ENCODE results near the gene CHKA. TPM values are rescaled to one million over a fixed set of nuclear protein-coding genes. Genes with fewer than 3 reads are reported as not detected.
"Not testable (repeated sequence)": the region's sequence is repeated elsewhere in the genome, so short reads cannot be mapped to it uniquely, and the experiment has no call there.

The CHKA gene
- total RNA-seq, 1 donor from 2014 or later = 173 TPM

DNA sequence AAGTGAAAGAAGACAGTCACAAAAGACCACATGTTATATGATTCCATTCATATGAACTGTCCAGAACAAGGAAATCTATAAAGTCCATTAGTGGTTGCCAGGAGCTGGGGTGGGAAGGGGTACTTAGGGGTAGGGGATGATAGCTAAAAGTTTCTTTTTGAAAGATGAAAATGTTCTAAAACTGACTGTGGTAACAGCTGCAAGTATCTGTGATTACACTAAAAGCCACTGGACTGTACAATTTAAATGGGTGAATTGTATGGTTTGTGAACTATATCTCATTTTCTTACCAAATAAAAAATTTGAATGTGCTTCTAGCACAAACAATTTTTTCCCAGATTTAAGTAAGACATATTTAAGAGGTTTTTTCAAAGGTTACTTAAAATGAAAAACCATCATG, 22.1 kb downstream of the CHKA start:
- Mint-ChIP-seq H3K36me3 (ENCODE audit: low read depth, unreplicated experiment) (peaks cover 29% of the 10 kb centered on the region), H3K4me3 (ENCODE audit: unreplicated experiment) (no peak overlapping the region), H3K27ac (ENCODE audit: unreplicated experiment) (peak overlapping the region; percentile 96), H3K27me3 (ENCODE audit: unreplicated experiment) (peaks cover 7% of the 10 kb centered on the region), H3K4me1 (ENCODE audit: unreplicated experiment) (peaks cover 48% of the 10 kb centered on the region), H3K9me3 (ENCODE audit: unreplicated experiment) (no peaks in the 10 kb centered on the region)
- TF ChIP-seq, protein P1, sequence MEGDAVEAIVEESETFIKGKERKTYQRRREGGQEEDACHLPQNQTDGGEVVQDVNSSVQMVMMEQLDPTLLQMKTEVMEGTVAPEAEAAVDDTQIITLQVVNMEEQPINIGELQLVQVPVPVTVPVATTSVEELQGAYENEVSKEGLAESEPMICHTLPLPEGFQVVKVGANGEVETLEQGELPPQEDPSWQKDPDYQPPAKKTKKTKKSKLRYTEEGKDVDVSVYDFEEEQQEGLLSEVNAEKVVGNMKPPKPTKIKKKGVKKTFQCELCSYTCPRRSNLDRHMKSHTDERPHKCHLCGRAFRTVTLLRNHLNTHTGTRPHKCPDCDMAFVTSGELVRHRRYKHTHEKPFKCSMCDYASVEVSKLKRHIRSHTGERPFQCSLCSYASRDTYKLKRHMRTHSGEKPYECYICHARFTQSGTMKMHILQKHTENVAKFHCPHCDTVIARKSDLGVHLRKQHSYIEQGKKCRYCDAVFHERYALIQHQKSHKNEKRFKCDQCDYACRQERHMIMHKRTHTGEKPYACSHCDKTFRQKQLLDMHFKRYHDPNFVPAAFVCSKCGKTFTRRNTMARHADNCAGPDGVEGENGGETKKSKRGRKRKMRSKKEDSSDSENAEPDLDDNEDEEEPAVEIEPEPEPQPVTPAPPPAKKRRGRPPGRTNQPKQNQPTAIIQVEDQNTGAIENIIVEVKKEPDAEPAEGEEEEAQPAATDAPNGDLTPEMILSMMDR (IDR thresholded peaks at IDR 0.05; ENCODE audit: unreplicated experiment) = no peak
- DNase-seq (ENCODE audit: low spot score) = no peak

DNA sequence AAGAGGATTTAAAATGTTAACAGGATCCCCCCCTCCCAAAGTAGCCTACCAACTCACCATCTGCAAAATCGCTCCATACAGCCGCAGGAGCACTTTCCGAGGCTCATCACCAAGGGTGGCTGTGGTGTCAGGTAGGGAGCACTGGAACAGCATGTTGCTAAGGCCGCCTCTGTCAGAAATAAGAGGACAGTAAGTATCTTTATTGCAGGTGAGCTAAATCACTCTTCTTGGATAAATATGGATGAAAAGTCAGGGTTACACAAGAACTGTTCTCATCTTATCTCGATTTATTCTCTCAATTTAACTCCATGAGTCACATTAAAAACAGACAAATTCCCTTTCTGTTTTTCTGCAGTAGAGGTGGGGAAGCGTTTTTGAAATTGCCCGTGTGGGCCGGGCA, 24.2 kb downstream of the CHKA start:
- H3K27me3 Mint-ChIP-seq (ENCODE audit: unreplicated experiment) = peaks cover 6% of the 10 kb centered on the region
- H3K36me3 Mint-ChIP-seq (ENCODE audit: low read depth, unreplicated experiment) = peaks cover 16% of the 10 kb centered on the region
- DNase-seq (ENCODE audit: low spot score) = no peak
- TF ChIP-seq, protein P1 (IDR thresholded peaks at IDR 0.05; ENCODE audit: unreplicated experiment) = no peak
- no peaks in the 10 kb centered on the region for H3K9me3 Mint-ChIP-seq (ENCODE audit: unreplicated experiment)
- no peak overlapping the region for H3K4me3 Mint-ChIP-seq (ENCODE audit: unreplicated experiment)
- peaks cover 42% of the 10 kb centered on the region for H3K4me1 Mint-ChIP-seq (ENCODE audit: unreplicated experiment)
- H3K27ac Mint-ChIP-seq (ENCODE audit: unreplicated experiment) = no peak overlapping the region

DNA sequence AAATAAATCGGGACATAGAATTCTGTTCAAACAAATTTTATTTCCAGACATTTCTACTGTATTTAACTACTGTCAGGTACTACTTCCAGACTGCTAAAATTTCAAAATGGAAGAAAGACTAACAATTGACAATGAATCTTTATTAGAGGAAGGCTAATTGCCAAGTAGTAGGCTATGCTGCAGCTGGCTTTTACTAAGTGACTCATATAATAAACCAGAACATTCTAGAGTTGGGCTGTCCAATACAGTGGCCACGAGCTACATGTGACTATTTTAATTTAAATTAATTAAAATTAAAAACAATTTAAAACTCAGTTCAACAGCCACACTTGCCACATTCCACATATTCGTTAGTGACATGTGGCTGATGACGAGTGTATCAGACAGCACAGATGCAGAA, 27.6 kb downstream of the CHKA start:
- no peaks in the 10 kb centered on the region for H3K9me3 Mint-ChIP-seq (ENCODE audit: unreplicated experiment)
- H3K4me3 Mint-ChIP-seq (ENCODE audit: unreplicated experiment) = no peak overlapping the region
- peaks cover 49% of the 10 kb centered on the region for H3K4me1 Mint-ChIP-seq (ENCODE audit: unreplicated experiment)
- TF ChIP-seq, protein P1 (IDR thresholded peaks at IDR 0.05; ENCODE audit: unreplicated experiment) = no peak
- H3K36me3 Mint-ChIP-seq (ENCODE audit: low read depth, unreplicated experiment) = peaks cover 16% of the 10 kb centered on the region
- peaks cover 2% of the 10 kb centered on the region for H3K27me3 Mint-ChIP-seq (ENCODE audit: unreplicated experiment)
- peak overlapping the region; percentile 61 for H3K27ac Mint-ChIP-seq (ENCODE audit: unreplicated experiment)
- no peak for DNase-seq (ENCODE audit: low spot score)

DNA sequence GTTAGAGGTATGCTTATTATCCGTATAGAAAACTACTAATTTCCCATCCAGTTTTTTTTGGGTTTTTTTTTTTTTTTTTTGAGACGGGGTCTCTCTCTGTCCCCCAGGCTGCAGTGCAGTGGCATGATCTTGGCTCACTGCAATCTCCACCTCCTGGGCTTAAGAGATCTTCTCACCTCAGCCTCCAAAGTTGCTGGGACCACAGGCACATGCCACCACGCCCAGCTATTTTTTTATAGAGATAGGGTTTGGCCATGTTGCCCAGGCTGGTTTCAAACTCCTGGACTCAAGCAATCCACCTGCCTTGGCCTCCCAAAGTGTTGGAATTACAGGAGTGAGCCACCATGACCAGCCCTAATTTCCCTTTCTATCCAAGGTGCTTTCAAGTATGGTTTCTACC, 28.2 kb downstream of the CHKA start:
- not testable (repeated sequence) for H3K27me3 Mint-ChIP-seq (ENCODE audit: unreplicated experiment); H3K27ac Mint-ChIP-seq (ENCODE audit: unreplicated experiment); H3K4me3 Mint-ChIP-seq (ENCODE audit: unreplicated experiment); H3K9me3 Mint-ChIP-seq (ENCODE audit: unreplicated experiment); DNase-seq (ENCODE audit: low spot score)
- H3K4me1 Mint-ChIP-seq (ENCODE audit: unreplicated experiment) = peaks cover 50% of the 10 kb centered on the region
- H3K36me3 Mint-ChIP-seq (ENCODE audit: low read depth, unreplicated experiment) = peaks cover 16% of the 10 kb centered on the region

DNA sequence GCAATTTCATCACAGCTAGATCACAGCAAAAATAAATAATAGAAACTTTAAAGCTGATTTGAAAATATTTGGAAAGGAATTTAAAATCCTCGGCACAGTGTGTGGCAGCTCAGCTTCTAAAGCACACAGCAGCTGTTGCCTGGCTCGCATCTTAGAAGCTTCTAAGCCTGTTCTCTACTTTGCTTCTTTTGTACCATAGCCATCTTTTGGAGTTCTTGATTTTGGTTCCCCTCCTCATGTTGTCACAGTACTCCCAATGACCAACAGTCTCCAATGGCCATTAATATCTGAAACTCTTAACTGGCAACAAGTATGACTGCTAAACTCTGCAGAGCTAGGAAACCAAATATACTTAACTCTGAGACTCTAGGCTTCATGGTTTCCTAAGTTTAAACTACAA, 28.8 kb downstream of the CHKA start:
- Mint-ChIP-seq H3K4me3 (ENCODE audit: unreplicated experiment) (no peak overlapping the region), H3K27me3 (ENCODE audit: unreplicated experiment) (peaks cover 3% of the 10 kb centered on the region), H3K4me1 (ENCODE audit: unreplicated experiment) (peaks cover 46% of the 10 kb centered on the region), H3K9me3 (ENCODE audit: unreplicated experiment) (no peaks in the 10 kb centered on the region), H3K36me3 (ENCODE audit: low read depth, unreplicated experiment) (peaks cover 12% of the 10 kb centered on the region), H3K27ac (ENCODE audit: unreplicated experiment) (peak overlapping the region; percentile 90)
- TF ChIP-seq, protein P1 (IDR thresholded peaks at IDR 0.05; ENCODE audit: unreplicated experiment) = no peak
- DNase-seq (ENCODE audit: low spot score) = no peak

DNA sequence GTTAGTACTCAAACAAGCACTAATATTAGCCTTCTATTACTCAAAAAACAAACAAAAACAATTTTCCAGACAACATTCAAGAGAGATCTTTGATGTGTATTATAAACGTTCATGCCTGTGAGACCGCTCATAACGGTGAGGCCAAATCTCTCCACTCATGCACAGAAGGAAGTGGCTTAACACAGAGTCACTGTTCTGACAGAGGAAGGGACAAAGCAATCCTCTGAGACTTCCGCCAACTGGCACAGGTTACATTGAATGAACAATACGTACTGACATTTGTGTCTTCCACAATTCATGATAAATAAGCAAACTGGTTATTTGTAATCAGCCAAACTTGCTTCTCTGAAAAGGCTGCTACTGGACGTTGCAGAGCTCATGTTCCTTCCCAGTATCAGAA, 30.5 kb downstream of the CHKA start:
- Mint-ChIP-seq H3K27ac (ENCODE audit: unreplicated experiment) (peak overlapping the region; percentile 90), H3K4me3 (ENCODE audit: unreplicated experiment) (peak overlapping the region; percentile 44), H3K9me3 (ENCODE audit: unreplicated experiment) (no peaks in the 10 kb centered on the region), H3K27me3 (ENCODE audit: unreplicated experiment) (peaks cover 3% of the 10 kb centered on the region), H3K4me1 (ENCODE audit: unreplicated experiment) (peaks cover 43% of the 10 kb centered on the region), H3K36me3 (ENCODE audit: low read depth, unreplicated experiment) (peaks cover 7% of the 10 kb centered on the region)
- no peak for DNase-seq (ENCODE audit: low spot score)
- TF ChIP-seq, protein P1 (IDR thresholded peaks at IDR 0.05; ENCODE audit: unreplicated experiment) = no peak
